D341Med (cell line): ENCODE results near the gene RRP1.

ENCODE experiments used
- DNase-seq: peaks from one replicate; pipeline ENCODE4 v3.0.0; 2012; ENCODE audit warnings: low spot score

Gene RRP1

GRCh38 chr21:43758811-43759210, 30.6 kb upstream of the RRP1 start:
- no peak for DNase-seq

GRCh38 chr21:43759651-43760050, 29.7 kb upstream of the RRP1 start:
- DNase-seq, result no peak

GRCh38 chr21:43760391-43760958, 28.9 kb upstream of the RRP1 start:
- no peak for DNase-seq

- DNase-seq, result no peak
Observed at GRCh38 chr21:43761886-43762285, 27.5 kb upstream of the RRP1 start.

- no peak for DNase-seq
Observed at GRCh38 chr21:43762303-43763128, 26.9 kb upstream of the RRP1 start.

- DNase-seq, result no peak
Observed at GRCh38 chr21:43763901-43764523, 25.4 kb upstream of the RRP1 start.

- DNase-seq, result no peak
Observed at GRCh38 chr21:43764576-43765495, 24.5 kb upstream of the RRP1 start.

GRCh38 chr21:43766734-43767497, 22.5 kb upstream of the RRP1 start:
- DNase-seq, result no peak

- DNase-seq, result no peak
Observed at GRCh38 chr21:43767498-43767983, 21.8 kb upstream of the RRP1 start.

GRCh38 chr21:43767984-43768867, 21.2 kb upstream of the RRP1 start:
- DNase-seq, result no peak

- no peak for DNase-seq
Observed at GRCh38 chr21:43768868-43769167, 20.6 kb upstream of the RRP1 start.

GRCh38 chr21:43769325-43769958, 19.9 kb upstream of the RRP1 start:
- DNase-seq, result no peak

GRCh38 chr21:43770066-43770655, 19.2 kb upstream of the RRP1 start:
- DNase-seq, result no peak

GRCh38 chr21:43771199-43771675, 18.1 kb upstream of the RRP1 start:
- DNase-seq, result no peak

- no peak for DNase-seq
Observed at GRCh38 chr21:43771698-43772424, 17.5 kb upstream of the RRP1 start.

GRCh38 chr21:43772425-43772821, 17.0 kb upstream of the RRP1 start:
- DNase-seq, result no peak

- DNase-seq, result no peak
Observed at GRCh38 chr21:43774163-43774562, 15.2 kb upstream of the RRP1 start.

- no peak for DNase-seq
Observed at GRCh38 chr21:43775190-43775589, 14.2 kb upstream of the RRP1 start.
